ENCODE results near the gene ZNF571. TPM values are rescaled to one million over a fixed set of nuclear protein-coding genes. Genes with fewer than 3 reads are reported as not detected.

Gene ZNF571
- total RNA-seq, 1 experiment from 2014 or later, result 6.2 TPM

DNA sequence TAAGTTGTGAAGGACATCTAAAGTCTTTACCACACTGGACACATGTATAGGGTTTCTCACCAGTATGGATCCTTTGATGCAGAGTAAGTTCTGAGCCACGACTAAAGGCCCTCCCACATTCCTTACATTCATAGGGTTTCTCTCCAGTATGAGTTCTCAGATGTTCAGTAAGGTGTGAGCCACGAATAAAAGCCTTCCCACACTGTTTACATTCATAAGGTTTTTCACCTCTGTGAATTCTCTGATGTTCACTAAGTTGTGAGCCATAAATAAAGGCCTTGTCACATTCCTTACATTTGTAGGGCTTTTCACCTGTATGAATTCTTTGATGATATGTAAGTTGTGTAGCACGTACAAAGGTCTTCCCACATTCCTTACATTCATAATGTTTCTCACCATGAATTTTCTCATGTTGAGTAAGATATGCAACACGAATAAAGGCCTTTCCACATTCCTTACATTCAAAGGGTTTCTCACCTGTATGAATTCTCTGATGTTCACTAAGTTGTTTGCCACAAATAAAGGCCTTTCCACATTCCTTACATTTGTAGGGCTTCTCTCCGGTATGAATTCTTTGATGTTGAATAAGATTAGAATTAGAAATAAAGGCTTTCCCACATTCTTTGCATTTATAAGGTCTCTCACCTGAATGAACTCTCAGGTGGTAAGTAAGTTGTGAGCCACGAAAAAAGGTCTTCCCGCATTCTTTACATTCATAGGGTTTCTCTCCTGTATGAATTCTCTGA, 29.8 kb downstream of the ZNF571 start:
- ATAC-seq (no peak), DNase-seq (ENCODE audit: low read depth, low spot score) (no peak)
- H3K27me3 ChIP-seq (ENCODE audit: control insufficient read depth, insufficient read depth, low read length), result no peaks in the 10 kb centered on the region
- no peak overlapping the region for H3K4me3 ChIP-seq (ENCODE audit: low read depth in 2 of 2, low read length in 2 of 2)
- H3K9me3 ChIP-seq (ENCODE audit: control insufficient read depth, insufficient read depth, low read depth, low read length), result peaks cover 81% of the 10 kb centered on the region
- in situ Hi-C loops (cut with HindIII; ENCODE audit: low pct_unique_long_range_greater_than_20kb, low sequenced_read_pairs) (no loop called here), intact Hi-C loops (cut with micrococcal nuclease; ENCODE audit: unreplicated experiment) (no loop called here)
- TF ChIP-seq REST (IDR thresholded peaks at IDR 0.05; ENCODE audit: insufficient read depth in 1 of 2, low read depth in 2 of 2, low read length in 1 of 2) (no peak), TCF7L2 (IDR thresholded peaks at IDR 0.05; ENCODE audit: low read depth, low read length) (no peak)
- no peaks in the 10 kb centered on the region for H3K36me3 ChIP-seq (ENCODE audit: control insufficient read depth, insufficient read depth, low read length)
- no TSS peak for BruUV-seq (replicated peaks)
- H3K4me1 ChIP-seq (ENCODE audit: control insufficient read depth, insufficient read depth, low read length), result no peaks in the 10 kb centered on the region
- CTCF ChIA-PET, result no interaction called here
- no peak overlapping the region for H3K27ac ChIP-seq (ENCODE audit: low read length)
- POLR2A ChIA-PET, result no interaction called here

DNA sequence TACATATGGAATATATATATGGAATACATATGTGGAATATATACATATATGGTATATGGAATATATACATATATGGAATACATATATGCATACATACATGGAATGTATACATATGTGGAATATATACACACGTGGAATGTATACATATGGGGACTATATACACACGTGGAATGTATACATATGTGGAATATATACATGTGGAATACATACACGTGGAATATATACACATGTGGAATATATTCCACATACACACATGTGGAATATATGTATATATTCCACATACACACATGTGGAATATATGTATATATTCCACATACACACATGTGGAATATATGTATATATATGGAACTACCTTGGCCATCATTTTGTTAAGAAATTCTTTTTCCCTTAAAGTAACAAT, 31.1 kb downstream of the ZNF571 start:
- Histone ChIP-seq H3K9me3 (ENCODE audit: control insufficient read depth, insufficient read depth, low read depth, low read length) (peaks cover 85% of the 10 kb centered on the region), H3K4me3 (ENCODE audit: low read depth in 2 of 2, low read length in 2 of 2) (no peak overlapping the region), H3K4me1 (ENCODE audit: control insufficient read depth, insufficient read depth, low read length) (no peaks in the 10 kb centered on the region), H3K36me3 (ENCODE audit: control insufficient read depth, insufficient read depth, low read length) (no peaks in the 10 kb centered on the region), H3K27me3 (ENCODE audit: control insufficient read depth, insufficient read depth, low read length) (no peaks in the 10 kb centered on the region), H3K27ac (ENCODE audit: low read length) (no peak overlapping the region)
- TF ChIP-seq REST (IDR thresholded peaks at IDR 0.05; ENCODE audit: insufficient read depth in 1 of 2, low read depth in 2 of 2, low read length in 1 of 2) (no peak), CTCF (IDR thresholded peaks at IDR 0.05) (no peak), POLR2AphosphoS5 (IDR thresholded peaks at IDR 0.05; ENCODE audit: low read depth, low read length) (no peak), SIN3A (IDR thresholded peaks at IDR 0.05; ENCODE audit: borderline replicate concordance, insufficient read depth, low read depth, low read length) (no peak), TCF7L2 (IDR thresholded peaks at IDR 0.05; ENCODE audit: low read depth, low read length) (no peak)
- no TSS peak for BruUV-seq (replicated peaks)
- ATAC-seq (no peak), DNase-seq (ENCODE audit: low read depth, low spot score) (no peak)
- CTCF ChIA-PET, result no interaction called here
- in situ Hi-C loops (cut with HindIII; ENCODE audit: low pct_unique_long_range_greater_than_20kb, low sequenced_read_pairs) (no loop called here), intact Hi-C loops (cut with micrococcal nuclease; ENCODE audit: unreplicated experiment) (loop anchor here (1.0 kb wide), 1 partner anchor 31 kb away; the partner anchor contains the start of genes ZNF540 and ZNF571)
- POLR2A ChIA-PET, result no interaction called here
